EL (cell line): ENCODE measurements around the gene PBX1.
"Not testable (repeated sequence)": the region's sequence is repeated elsewhere in the genome, so short reads cannot be mapped to it uniquely, and the experiment has no call there.

ENCODE experiments used
- DNase-seq: peaks from one replicate; pipeline ENCODE4 v3.0.0-alpha.2; 2016

PBX1 gene

GRCh38 chr1:164558461-164559341 lies at the start of gene PBX1:
PBX1 (plus strand) TSS chr1:164559184.
- DNase-seq, result peak; percentile 99

- DNase-seq, result peak; percentile 6
Observed at GRCh38 chr1:164510435-164510834, 48.5 kb upstream of the PBX1 start.

GRCh38 chr1:164511001-164511705 lies 47.8 kb upstream of the PBX1 start:
- no peak for DNase-seq

GRCh38 chr1:164515231-164515630 lies 43.8 kb upstream of the PBX1 start:
- no peak for DNase-seq

- no peak for DNase-seq
Observed at GRCh38 chr1:164515711-164516331, 43.2 kb upstream of the PBX1 start.

- no peak for DNase-seq
Observed at GRCh38 chr1:164516591-164516990, 42.4 kb upstream of the PBX1 start.

- DNase-seq, result no peak
Observed at GRCh38 chr1:164518692-164519332, 40.2 kb upstream of the PBX1 start.

GRCh38 chr1:164519426-164519825 lies 39.6 kb upstream of the PBX1 start:
- no peak for DNase-seq

- peak; percentile 20 for DNase-seq
Observed at GRCh38 chr1:164524810-164525209, 34.2 kb upstream of the PBX1 start.

- no peak for DNase-seq
Observed at GRCh38 chr1:164534863-164535610, 23.9 kb upstream of the PBX1 start.

GRCh38 chr1:164552463-164552988 lies 6.5 kb upstream of the PBX1 start:
- not testable (repeated sequence) for DNase-seq

- no peak for DNase-seq
Observed at GRCh38 chr1:164557270-164557669, 1.7 kb upstream of the PBX1 start.

GRCh38 chr1:164559342-164560051 lies 513 bp downstream of the PBX1 start:
- peak; percentile 52 for DNase-seq

GRCh38 chr1:164560121-164560541 lies 1.1 kb downstream of the PBX1 start:
- peak; percentile 35 for DNase-seq

GRCh38 chr1:164560556-164560955 lies 1.6 kb downstream of the PBX1 start:
- no peak for DNase-seq

GRCh38 chr1:164561007-164561406 lies 2.0 kb downstream of the PBX1 start:
- DNase-seq, result peak; percentile 23

- DNase-seq, result peak; percentile 23
Observed at GRCh38 chr1:164561472-164561871, 2.5 kb downstream of the PBX1 start.

- no peak for DNase-seq
Observed at GRCh38 chr1:164562061-164562460, 3.1 kb downstream of the PBX1 start.

GRCh38 chr1:164562511-164562910 lies 3.5 kb downstream of the PBX1 start:
- peak; percentile 13 for DNase-seq

- no peak for DNase-seq
Observed at GRCh38 chr1:164562947-164563520, 4.0 kb downstream of the PBX1 start.
